ENCODE results near the gene SMIM17.

Gene SMIM17

DNA sequence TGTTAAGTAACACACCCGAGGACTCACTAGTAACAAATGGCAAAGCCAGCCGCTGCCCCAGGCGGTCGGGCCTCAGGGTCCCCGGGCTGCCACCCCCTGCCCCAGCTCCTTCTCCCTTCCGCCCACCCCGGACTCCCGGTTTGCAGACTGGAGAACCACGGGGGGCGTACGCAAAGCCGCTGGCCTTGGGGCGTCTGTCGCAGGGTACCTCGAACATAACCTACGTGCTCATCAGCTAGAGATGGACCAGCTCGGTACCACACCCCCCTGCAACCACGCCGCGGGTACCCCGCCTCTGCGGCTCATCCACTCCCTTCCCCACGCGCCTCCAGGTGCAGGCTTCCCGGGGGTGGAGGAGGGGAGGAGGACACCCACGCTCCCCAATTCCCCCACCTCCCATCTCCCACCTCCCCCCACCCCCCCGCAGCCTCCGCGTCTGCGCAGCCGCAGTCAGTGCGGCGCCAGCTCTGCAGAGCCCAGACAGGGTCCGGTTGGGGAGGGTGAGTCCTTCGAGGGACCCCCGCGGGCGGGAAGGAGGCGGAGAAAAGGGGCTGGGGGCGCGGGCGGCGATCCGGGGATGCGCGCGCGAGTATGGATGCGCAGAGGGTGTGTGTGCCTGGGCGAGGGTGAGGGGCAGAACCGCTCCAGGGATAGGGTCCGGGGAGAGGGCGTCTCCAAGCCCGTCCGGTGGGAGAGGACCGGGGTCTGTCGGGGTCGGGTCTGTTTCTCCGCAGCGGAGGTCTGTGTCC, at the start of gene SMIM17:
TSS of gene SMIM17 (plus strand) at position 449 of the 749 bp plus-strand sequence. CDS start 2,509 bp downstream, outside the sequence.
- no peak for DNase-seq (ENCODE audit: low read depth in 3 of 3)

DNA sequence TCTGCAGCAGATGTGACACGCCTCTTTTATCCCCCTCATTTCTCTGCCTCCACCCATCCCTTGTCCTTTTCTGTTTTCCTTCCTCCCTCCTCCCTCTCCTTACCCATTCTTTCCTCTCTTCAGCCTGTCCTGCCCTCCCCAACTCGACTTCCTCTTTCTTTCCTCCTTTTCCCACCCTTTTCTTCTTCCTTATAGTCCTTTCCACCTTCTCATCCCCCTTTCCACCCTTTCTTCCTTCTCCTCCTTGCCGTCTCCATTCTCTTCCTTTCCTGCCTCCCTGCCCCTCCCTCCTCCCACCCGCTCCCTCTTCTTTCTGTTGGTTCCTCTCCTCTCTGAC, 48.5 kb upstream of the SMIM17 start:
- no peak for DNase-seq (ENCODE audit: low read depth in 3 of 3)

DNA sequence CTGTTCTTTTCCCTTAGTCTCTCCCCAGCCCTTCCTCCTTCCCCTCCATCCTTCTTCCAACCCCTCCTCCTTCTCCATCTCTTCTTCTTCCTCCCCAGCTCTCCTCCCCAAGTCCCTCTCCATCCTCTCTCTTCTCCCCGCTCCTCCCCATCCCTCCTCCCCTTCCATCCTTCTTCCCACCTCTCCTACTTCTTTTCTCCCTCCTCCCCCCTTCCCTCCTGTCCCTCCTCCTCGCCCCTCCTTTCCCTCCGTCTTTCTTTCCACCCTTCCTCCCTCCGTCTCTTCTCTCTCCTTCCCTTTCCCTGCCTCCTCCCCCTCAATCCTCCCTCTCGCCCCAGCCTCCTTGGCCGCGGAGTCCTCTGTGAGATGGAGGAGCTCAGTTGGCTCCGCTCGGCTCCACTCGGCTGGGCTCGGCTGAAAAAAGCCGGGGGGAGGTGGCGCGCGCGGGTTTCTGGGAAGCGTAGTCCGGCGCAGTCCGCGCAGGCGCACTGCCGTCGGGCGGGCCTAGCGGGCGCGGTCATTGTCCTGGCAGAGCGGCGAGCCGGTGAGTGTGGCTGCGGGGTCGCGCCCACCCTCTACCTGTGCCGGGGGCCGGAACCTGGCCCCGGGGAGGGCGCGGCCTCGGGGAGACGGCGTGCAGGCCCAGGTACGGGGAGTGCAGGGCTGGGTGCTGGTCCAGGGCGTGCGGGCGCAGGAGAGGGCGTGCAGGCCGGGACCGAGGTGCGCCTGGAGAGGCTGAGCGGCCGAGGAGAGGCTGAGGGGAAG, 48.0 kb upstream of the SMIM17 start, which contains the start of gene ZNF71:
TSS of gene ZNF71 (plus strand) at position 520 of the 765 bp plus-strand sequence. CDS start 6,257 bp downstream, outside the sequence.
- peak; percentile 84 to 89 (median 85) for DNase-seq (ENCODE audit: low read depth in 3 of 3)

DNA sequence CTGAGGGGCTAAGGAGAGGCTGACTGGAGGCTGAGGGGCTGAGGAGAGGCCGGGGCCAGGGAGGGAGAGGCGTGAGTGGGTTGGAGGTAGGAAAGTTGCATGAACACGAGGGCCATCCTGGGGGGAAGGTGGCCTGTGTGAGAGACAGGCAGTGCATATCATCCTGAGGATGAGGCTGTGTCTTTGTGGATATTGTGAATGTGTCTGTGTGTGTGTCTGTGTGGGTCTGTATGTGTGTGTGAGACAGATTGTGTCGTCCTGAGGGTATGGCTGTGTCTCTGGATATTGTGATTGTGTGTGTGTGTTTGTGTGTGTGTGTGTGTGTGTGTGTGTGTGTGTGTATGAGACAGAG, 47.4 kb upstream of the SMIM17 start:
- no peak for DNase-seq (ENCODE audit: low read depth in 3 of 3)

DNA sequence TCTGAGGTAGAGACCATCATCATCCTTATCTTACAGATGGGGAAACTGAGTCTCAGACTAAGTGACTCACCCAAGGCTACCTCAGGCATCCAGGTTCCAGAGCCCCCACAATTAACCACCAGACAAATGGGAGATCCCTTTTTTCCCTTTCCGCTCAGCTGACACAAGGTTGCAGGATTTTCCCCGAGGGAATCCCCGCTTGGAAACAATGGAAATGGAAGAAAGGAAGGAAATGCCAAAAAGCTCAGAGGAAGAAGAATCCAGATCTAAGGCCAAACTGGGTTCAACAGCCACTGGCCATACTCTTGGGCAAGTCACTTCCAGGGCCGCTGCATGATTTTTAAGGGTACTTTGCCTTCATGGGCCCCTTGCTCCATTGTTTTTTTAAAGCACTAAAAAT, 46.3 kb upstream of the SMIM17 start:
- no peak for DNase-seq (ENCODE audit: low read depth in 3 of 3)

DNA sequence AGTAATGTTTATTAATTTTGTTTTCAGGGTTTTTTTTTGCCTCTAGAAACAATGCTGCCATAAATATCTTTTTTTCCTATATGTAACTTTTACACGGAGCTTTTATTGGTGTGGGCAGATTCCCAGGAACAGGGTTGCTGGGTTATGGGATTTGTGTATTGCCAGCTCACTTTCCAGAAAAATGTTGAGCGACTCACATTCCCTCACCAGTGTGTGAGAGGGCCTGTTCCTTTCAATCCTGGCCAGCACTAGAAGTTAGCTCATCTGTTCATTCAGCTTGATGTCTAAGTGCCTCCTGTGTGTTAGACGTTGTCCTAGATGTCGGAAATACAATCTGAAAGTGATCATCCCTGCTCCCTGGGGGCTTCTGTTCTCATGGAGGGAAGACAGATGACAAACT, 45.3 kb upstream of the SMIM17 start:
- DNase-seq (ENCODE audit: low read depth in 3 of 3), result no peak

DNA sequence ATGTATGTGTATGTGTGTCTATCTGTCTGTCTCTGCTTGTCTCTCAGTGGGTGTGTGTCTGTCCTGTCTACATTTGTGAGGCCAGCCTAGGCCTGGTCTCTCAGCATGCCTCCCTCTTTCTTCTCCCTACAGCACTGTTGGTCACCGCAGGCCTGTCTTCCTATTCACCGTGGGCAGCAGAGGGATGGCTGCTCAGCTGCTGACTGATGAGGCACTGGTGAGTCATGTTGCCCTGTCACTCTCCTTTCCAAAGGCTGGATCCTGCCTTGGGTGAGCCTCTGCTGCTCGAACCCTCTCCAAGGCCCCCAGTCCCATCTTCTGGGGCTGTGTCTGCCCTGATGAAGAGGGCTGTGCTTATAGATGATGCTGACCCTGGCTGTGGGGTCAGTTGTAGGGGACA, 41.6 kb upstream of the SMIM17 start:
- no peak for DNase-seq (ENCODE audit: low read depth in 3 of 3)

DNA sequence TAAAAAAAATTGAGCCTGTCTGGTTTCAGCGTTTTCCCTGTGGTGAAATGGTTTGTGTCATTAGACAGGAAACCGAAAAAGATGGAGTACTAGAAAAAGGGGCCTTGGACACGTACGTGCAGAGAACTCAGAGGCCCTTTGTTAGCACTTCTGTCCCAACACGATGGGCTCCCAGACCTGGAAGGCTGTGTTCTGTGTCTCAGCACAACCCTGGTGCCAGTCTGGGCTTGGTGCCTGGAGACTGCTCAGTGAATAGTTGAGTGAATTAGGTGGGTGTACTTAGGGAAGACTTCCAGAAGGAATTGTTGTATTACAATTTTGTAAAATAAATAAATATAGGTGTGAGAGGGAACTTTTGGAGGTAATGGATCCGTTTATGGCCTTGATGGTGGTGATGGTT, 39.1 kb upstream of the SMIM17 start:
- DNase-seq (ENCODE audit: low read depth in 3 of 3), result no peak

DNA sequence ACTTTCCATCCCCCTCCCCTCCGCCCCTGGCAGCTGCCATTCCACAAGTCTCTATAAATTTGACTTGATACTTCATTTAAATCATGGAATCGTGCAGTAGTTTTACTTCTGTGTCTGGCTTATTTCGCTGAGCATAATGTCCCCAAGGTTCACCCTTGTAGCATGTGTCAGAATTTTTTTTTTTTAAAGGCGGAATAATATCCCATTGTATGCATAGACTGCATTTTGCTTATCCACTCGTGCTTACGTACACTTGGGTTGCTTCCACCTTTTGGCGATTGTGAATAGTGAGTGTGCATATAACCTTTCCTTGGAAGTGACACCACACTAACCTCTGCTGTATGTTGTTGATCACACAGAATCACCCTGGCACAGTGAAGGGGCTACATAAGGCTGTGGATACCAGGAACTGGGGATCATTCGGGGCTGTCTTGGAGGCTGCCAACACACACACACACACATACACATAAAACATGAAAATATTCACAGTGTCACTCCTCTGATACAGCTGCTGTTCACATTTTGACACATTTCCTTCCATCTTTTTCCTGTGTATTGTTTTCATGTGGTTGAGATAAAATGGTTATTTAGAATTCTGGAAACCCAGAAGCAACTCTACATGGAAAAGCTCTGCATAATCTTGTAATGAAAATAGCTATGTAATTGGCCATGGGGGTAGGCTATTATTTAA, 34.5 kb upstream of the SMIM17 start:
- no peak for DNase-seq (ENCODE audit: low read depth in 3 of 3)

DNA sequence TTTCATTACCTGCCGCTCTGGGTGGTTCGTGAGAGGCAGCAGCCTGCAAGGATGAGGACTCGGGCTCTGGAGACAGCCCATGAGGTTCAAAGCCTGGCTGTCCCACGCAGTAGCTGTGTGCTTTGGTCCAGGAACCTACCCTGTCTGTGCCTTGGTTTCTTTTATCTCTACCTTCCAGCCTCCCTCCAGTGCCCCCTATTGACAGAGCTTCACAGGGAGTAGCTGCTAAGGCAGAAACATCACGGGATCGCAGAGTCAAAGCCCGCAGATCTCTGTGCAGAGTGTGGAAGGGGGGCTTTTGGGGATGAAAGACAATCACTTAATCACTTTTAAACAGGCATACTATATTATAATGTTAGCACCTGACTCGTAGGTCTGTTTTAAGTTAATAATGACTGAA, 31.7 kb upstream of the SMIM17 start:
- no peak for DNase-seq (ENCODE audit: low read depth in 3 of 3)

DNA sequence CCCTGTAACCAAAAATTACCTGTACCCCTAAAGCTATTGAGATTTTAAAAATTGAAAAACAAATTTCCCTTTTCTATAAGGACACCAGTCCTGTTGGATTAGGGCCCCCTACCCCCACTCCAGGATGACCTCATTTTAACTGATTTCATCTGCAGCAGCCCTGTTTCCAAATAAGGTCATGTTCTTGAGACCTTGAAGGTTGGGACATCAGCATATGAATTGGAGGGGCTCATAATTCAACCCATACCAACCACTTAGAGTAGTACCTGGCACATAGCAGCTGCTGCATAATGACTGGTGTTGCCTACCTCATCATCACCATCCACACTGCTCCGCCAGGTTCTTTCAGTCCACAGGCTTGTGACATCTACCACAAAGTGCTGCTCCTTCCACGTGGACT, 30.2 kb upstream of the SMIM17 start:
- no peak for DNase-seq (ENCODE audit: low read depth in 3 of 3)

DNA sequence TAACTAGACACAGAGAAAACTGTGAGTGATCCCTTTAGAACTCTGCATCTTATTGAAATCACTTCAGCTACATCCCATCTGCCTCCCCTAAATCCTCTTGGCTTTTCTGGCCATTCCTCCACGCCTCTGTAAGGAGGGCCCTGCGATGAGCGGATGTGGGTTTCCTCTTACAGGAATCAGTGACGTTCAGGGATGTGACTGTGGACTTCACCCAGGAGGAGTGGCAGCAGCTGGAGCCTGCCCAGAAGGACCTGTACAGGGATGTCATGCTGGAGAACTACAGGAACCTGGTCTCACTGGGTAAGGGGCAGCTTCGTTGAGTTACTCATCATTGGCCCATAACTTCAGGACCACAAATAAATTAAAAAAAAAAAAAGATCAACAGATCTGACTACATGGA, 29.3 kb upstream of the SMIM17 start:
- DNase-seq (ENCODE audit: low read depth in 3 of 3), result no peak

DNA sequence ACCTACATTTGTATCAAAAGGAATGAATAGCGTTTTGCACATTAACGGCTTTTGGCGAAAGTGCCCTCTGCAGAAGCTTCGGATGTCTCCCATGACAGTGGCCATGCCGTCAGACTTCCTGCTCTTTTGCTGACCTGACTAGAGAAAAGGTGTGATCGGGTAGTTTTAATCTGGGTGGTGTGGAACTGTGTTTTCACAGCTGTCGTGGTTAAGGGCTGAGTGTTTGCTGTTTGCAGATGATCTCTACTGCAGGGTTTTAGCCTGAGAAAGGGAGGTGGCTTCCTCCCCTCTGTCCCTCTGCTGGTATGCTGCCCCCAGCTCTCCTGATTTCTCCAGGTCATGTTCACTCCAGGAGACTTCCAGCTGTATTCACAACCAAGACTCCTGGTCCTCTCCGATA, 25.4 kb upstream of the SMIM17 start:
- no peak for DNase-seq (ENCODE audit: low read depth in 3 of 3)

DNA sequence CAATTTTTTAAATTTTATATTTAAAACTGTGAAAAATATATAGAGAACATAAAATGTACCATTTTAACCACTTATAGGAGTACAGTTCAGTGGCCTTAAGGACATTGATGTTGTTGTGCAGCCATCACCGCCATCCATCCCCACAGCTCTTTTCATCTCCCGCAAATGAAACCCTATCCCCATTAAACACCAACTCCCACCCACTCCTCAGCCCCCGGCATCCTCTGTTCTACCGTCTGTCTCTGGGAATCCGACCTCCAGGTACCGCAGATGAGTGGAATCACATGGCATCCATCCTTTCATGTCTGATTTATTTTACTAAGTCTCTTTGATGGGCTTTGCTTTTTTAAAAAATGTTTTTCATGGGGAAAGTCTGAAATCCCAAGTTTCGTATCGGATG, 23.8 kb upstream of the SMIM17 start:
- DNase-seq (ENCODE audit: low read depth in 3 of 3), result no peak

DNA sequence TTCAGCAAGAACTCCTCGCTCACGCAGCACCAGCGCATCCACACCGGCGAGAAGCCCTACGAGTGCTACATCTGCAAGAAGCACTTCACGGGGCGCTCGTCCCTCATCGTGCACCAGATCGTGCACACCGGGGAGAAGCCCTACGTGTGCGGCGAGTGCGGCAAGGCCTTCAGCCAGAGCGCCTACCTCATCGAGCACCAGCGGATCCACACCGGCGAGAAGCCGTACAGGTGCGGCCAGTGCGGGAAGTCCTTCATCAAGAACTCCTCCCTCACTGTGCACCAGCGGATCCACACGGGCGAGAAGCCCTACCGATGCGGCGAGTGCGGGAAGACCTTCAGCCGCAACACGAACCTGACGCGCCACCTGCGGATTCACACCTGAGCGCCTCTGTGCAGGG, 20.6 kb upstream of the SMIM17 start:
- no peak for DNase-seq (ENCODE audit: low read depth in 3 of 3)

DNA sequence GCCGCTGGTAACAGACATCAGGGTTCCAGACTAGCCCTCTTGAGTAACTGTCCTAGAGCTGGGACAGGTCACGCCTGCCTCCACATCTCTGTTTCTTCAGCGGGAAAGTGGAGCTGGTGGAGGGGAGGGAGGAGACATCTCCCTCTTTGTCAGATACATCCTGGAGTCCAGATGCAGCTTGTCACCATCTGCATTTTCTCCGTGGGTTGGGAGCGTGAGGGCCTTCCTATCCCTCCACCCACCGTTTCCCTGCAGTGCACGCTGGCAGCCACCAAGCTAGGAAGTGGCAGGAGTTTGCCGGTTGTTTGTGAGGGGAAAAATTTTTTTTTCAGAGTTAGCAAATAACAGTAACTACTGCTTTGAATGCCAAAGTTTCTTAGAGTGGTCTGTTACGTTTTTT, 20.0 kb upstream of the SMIM17 start:
- DNase-seq (ENCODE audit: low read depth in 3 of 3), result no peak

DNA sequence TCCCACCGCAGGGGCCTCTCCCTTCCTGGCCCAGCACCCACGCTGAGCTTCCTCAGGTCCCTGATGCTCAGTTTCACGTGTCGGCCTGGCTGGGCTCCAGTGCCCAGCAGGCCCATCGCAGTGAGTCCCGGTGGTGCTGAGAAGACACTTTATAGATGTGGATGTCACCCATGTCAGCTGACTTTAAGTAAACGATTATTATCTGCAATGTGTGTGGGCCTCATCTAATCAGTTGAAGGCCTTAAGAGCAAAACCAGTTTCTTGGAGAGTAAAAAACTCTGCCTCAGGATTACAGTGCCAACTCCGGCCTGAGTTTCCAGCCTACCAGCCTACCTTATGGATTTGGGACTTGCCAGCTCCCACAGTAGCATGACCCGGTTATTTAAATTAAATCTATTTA, 17.3 kb upstream of the SMIM17 start:
- DNase-seq (ENCODE audit: low read depth in 3 of 3), result no peak

DNA sequence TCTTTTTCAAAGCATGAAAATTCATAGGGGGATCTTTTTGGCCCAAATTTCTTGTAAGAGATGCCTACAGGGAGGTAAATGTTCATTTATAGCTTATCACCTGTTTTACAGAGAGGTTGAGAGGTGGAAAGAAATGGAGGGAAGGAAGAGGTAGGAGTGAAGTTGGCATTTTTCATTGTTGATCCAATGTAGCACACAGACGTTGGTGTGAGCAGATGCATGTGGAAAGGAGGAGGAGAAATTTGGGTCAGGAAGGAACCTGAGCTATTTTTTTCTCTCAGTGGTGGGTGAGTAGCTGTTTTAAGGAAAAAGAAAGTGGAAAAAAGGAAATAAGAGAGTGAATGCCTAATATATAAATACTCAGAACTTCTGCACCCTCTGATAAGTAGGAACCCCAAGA, 9.9 kb upstream of the SMIM17 start:
- DNase-seq (ENCODE audit: low read depth in 3 of 3), result no peak

DNA sequence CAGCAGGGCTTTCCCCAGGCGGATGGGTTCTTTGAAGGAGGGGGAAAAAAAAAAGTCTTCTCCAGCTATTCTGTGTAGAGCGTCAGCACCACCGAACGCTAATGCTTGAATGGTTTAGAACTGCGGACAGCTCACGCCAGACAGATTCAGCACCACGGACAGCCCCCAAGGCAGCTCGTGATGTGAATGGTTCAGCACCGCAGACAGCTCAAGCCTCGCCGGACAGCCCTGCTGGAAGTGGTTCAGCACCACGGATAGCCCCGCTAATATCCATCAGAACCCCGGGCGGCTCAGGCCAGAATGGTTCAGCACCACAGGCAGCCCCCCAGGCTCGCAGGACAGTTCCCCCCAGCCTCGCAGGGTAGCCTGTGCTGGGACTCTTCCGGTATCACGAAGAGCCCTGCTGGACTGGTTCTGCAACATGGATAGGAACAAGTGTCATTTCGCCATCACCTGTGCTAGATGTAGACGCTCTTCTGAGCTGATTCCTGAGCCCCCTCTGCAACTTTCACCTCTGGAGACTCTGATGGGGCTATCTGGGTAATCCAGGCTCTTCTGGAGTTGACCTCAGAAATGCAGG, 4.9 kb upstream of the SMIM17 start:
- peak in 1 of 3 experiments; percentile 26 for DNase-seq (ENCODE audit: low read depth in 3 of 3)

DNA sequence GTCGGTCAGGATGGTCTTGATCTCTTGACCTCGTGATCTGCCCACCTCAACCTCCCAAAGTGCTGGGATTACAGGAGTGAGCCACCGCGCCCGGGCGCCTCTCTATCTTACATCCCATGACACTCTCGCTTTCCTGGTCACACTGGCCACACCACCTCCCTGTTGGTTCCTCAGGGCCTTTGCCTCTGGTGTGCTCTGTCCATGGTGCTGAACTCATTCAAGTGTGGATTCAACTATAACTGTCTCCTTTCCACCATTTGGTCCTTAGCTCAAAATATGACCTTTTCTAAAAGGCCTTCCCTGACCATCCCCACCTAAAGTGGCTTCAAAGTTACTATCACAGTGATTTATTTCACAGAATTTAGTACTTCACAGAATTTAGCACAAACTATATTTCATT, 3.7 kb upstream of the SMIM17 start:
- no peak for DNase-seq (ENCODE audit: low read depth in 3 of 3)

DNA sequence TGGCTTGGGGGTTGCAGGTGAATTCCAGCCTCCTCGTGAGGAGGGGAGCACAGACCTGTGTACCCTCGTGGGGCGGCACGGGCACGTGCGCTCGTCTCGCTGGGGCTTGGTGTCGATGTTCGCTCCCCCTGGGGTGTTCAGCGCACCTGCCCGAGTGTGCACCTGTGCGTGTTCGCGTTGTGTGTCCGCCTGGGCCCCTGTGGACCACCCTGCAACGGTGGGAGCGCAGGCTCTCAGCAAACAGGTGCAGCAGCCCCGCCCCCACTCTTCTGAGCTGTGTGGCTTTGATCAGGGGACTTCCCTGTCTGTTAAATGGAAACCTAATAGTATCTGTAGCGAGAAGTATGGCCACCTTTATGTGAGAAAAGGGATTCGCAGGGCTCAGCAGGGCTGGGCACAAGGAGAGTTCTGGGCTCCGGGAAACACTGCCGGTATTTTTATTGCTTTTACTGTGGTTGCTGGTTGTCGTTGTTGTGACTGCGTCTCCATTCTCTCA, 549 bp downstream of the SMIM17 start:
- DNase-seq (ENCODE audit: low read depth in 3 of 3), result no peak

DNA sequence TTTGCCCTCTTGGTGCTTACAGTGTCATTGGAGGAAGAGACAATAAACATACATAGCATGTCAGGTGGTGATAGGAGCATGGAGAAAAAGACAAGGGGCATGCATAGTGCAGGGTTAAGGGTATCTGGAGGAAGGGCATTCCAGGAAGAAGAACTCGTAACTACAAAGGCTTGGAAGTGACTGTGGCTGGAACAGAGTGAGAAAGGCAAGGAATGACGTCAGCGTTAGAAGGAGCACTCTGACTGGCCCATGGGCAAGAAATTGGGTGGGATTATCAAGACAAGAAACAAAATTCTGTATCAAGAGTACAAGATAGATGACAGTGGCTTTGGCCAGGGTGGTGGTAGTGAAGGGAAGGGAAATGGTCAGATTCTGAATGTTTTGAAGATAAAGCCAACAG, 11.2 kb downstream of the SMIM17 start:
- DNase-seq (ENCODE audit: low read depth in 3 of 3), result no peak

Measured in stimulated activated CD4-positive, alpha-beta T cell treated with anti-CD3 and anti-CD28 coated beads, TNF-alpha, amount 100 ng/mL, for 24 hours (primary cell).